BLaER1 treated with 17β-estradiol and CSF1 and Interleukin-3, amounts not matched to agents 10 nM and 100 nM (cell line): Measurements from ENCODE around the gene WDR41.

Source experiments
- H3K27ac ChIP-seq, 11 experiments: shearing (Covaris generic); formaldehyde crosslinking; 2 replicates each; pipeline ENCODE4 v1.8.1; 2022
- H3K27me3 ChIP-seq, 11 experiments: shearing (Covaris generic); formaldehyde crosslinking; 2 replicates each; pipeline ENCODE4 v1.8.1; 2022
- H3K36me3 ChIP-seq, 11 experiments: shearing (Covaris generic); formaldehyde crosslinking; 2 replicates each; pipeline ENCODE4 v1.8.1; 2022
- H3K4me1 ChIP-seq, 10 experiments: shearing (Covaris generic); formaldehyde crosslinking; 2 replicates each; pipeline ENCODE4 v1.8.1; 2022
- H3K4me2 ChIP-seq, 11 experiments: shearing (Covaris generic); formaldehyde crosslinking; 2 replicates each; pipeline ENCODE4 v1.8.1; 2022
- H3K4me3 ChIP-seq, 10 experiments: shearing (Covaris generic); formaldehyde crosslinking; 2 replicates each; pipeline ENCODE4 v1.8.1; 2022
- H3K9ac ChIP-seq, 11 experiments: shearing (Covaris generic); formaldehyde crosslinking; 2 replicates each; pipeline ENCODE4 v1.8.1; 2022
- H3K9me3 ChIP-seq, 11 experiments: shearing (Covaris generic); formaldehyde crosslinking; replicated peaks in 1 of 11; 2 replicates each; pipeline ENCODE4 v1.8.1; 2022
- H4K20me1 ChIP-seq, 11 experiments: shearing (Covaris generic); formaldehyde crosslinking; 2 replicates each; pipeline ENCODE4 v1.8.1; 2022
- Cebpa-rat ChIP-seq, 11 experiments: shearing (Covaris generic); IDR thresholded peaks; 2 replicates each; pipeline ENCODE4 v1.8.1; 2022

The WDR41 gene

DNA sequence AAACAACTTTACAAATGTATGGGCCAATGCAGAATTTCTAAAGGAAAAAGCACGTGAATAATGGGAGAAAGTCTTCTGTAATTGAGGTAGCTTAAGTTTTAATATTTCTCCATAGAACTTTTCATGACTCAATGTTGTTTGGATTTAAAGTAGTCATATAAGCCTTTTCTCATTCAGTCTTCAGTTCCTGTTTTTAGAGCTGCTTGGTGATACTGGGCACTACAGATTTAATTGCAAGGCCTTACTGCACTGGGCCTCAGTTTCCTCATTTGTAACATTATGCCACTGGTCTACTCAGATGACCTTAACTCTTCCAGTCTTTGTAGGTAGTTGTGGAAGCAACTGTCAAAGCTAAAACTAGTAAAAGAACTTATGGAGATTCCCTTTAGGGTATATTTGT, 60.4 kb downstream of the WDR41 start:
- H3K4me3 ChIP-seq: no peak overlapping the region
- H3K27me3 ChIP-seq: no peaks in the 10 kb centered on the region
- no peaks in the 10 kb centered on the region for H3K4me1 ChIP-seq
- H4K20me1 ChIP-seq: no peaks in the 10 kb centered on the region
- peaks cover 42 to 100% (median 64%) of the 10 kb centered on the region in 11 experiments for H3K36me3 ChIP-seq
- no peak overlapping the region for H3K9ac ChIP-seq
- TF ChIP-seq Cebpa-rat (IDR thresholded peaks at IDR 0.05): no peak
- H3K4me2 ChIP-seq: no peak overlapping the region
- no peaks in the 10 kb centered on the region for H3K9me3 ChIP-seq
- H3K27ac ChIP-seq: no peak overlapping the region

DNA sequence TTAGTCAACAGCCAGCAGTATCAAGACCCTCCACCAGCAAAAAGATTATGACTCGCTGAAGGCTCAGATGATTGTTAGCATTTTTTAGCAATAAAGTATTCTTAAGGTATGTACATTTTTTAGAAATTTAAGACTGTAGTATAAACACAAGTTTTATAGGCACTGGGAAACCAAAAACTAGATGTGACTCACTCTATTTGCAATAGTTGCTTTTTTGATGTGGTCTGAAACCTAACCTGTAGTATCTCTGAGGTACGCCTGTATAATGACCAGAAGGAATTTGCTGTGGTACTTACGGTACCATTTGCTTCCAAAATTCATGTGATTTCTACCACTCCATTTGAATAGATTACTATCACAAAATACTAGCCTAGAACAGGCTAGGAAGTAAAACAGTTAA, 60.8 kb downstream of the WDR41 start:
- H3K9ac ChIP-seq: no peak overlapping the region
- H3K27me3 ChIP-seq: no peaks in the 10 kb centered on the region
- no peak for TF ChIP-seq Cebpa-rat (IDR thresholded peaks at IDR 0.05)
- H4K20me1 ChIP-seq: no peaks in the 10 kb centered on the region
- no peak overlapping the region for H3K27ac ChIP-seq
- H3K4me2 ChIP-seq: no peak overlapping the region
- H3K36me3 ChIP-seq: peaks cover 46 to 100% (median 64%) of the 10 kb centered on the region in 11 experiments
- no peaks in the 10 kb centered on the region for H3K4me1 ChIP-seq
- no peaks in the 10 kb centered on the region for H3K9me3 ChIP-seq
- H3K4me3 ChIP-seq: no peak overlapping the region

DNA sequence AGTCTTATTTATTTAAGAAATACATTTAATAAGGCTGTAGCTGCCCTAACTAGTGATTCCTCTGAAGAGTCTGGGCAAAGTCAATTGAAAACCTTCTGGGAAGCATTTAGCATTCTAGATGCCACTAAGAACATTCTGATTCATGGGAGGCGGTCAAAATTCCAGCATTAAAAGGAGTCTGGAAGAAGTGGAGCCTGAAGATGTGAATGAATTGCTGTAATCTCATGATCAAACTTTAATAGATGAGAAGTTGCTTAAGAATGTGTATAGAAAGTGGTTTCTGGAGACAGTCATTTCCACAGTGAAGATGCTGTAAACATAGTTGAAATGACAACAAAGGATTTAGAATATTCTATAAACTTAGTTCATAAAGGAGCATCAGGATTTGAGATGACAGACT, 61.4 kb downstream of the WDR41 start:
- no peak overlapping the region for H3K4me3 ChIP-seq
- no peak overlapping the region for H3K27ac ChIP-seq
- TF ChIP-seq Cebpa-rat (IDR thresholded peaks at IDR 0.05): no peak
- H3K4me1 ChIP-seq: no peaks in the 10 kb centered on the region
- H4K20me1 ChIP-seq: no peaks in the 10 kb centered on the region
- no peak overlapping the region for H3K4me2 ChIP-seq
- H3K36me3 ChIP-seq: peaks cover 52 to 100% (median 64%) of the 10 kb centered on the region in 11 experiments
- no peaks in the 10 kb centered on the region for H3K27me3 ChIP-seq
- no peaks in the 10 kb centered on the region for H3K9me3 ChIP-seq
- H3K9ac ChIP-seq: no peak overlapping the region

DNA sequence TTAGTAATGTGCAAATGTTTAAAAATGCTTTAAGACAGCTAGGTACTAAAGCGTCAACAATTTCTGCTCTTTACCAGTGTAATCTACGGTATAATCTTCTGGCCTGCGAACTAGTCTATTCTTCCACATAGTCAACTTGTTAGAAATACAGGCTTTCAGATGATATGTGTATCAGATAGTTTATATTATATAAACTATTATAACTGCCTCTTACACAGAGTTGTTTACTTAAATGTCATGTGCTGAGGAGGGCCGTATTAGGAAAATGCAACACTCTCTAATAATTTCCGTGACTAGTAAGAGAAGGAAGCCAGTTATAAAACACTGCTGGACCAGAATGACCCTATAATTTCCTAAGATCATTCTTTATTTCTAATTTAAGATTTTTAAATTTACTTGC, 63.6 kb downstream of the WDR41 start:
- no peaks in the 10 kb centered on the region for H3K4me1 ChIP-seq
- no peaks in the 10 kb centered on the region for H4K20me1 ChIP-seq
- no peak overlapping the region for H3K9ac ChIP-seq
- H3K4me2 ChIP-seq: no peak overlapping the region
- no peak overlapping the region for H3K27ac ChIP-seq
- H3K4me3 ChIP-seq: no peak overlapping the region
- H3K9me3 ChIP-seq: 0 out of 22 replicates have a peak, but pooled peaks cover 0 to 1% (median 0%) of the 10 kb centered on the region in 11 experiments
- H3K36me3 ChIP-seq: peaks cover 42 to 99% (median 61%) of the 10 kb centered on the region in 11 experiments
- no peaks in the 10 kb centered on the region for H3K27me3 ChIP-seq
- TF ChIP-seq Cebpa-rat (IDR thresholded peaks at IDR 0.05): no peak

DNA sequence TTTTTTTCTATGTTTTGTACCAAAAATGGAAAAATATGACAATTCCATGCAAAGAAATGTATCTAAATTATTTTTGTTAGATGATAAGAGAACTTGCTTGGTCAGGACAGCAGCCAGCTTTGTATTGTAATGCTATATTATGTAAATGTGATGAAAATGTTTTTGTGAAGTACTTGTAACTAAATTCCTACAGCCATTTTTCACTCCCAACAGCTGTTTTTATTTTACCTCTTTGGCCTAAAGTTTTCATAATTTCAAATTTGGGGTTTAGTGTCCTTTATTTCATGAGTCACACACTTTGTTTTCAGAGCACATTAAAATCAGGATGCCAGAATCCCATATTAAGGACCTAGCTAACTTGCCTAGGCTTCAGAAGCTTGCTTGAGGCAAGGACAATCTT, 64.1 kb downstream of the WDR41 start:
- Histone ChIP-seq H3K4me3 (no peak overlapping the region), H3K36me3 (peaks cover 40 to 99% (median 59%) of the 10 kb centered on the region in 11 experiments), H3K4me2 (no peak overlapping the region), H3K27ac (no peak overlapping the region), H4K20me1 (no peaks in the 10 kb centered on the region), H3K27me3 (no peaks in the 10 kb centered on the region), H3K4me1 (no peaks in the 10 kb centered on the region), H3K9ac (no peak overlapping the region), H3K9me3 (peaks cover 0 to 7% (median 2%) of the 10 kb centered on the region in 11 experiments; a peak in 3 of 22 replicates)
- no peak for TF ChIP-seq Cebpa-rat (IDR thresholded peaks at IDR 0.05)

DNA sequence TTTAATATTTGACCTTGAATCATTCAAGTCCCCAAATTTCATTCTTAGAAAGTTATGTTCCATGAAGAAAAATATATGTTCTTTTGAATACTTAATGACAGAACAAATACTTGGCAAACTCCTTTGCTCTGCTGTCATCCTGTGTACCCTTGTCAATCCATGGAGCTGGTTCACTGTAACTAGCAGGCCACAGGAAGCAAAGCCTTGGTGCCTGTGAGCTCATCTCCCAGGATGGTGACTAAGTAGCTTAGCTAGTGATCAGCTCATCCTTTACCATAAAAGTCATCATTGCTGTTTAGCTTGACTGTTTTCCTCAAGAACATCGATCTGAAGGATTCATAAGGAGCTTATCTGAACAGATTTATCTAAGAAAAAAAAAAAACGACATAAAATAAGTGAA, 65.4 kb downstream of the WDR41 start:
- TF ChIP-seq Cebpa-rat (IDR thresholded peaks at IDR 0.05): no peak
- Histone ChIP-seq H4K20me1 (no peaks in the 10 kb centered on the region), H3K9me3 (peaks cover 0 to 10% (median 4%) of the 10 kb centered on the region in 11 experiments; a peak in 3 of 22 replicates), H3K9ac (no peak overlapping the region), H3K4me1 (no peaks in the 10 kb centered on the region), H3K27ac (no peak overlapping the region), H3K36me3 (peaks cover 27 to 87% (median 46%) of the 10 kb centered on the region in 11 experiments; a peak in 21 of 22 replicates), H3K4me2 (no peak overlapping the region), H3K27me3 (no peaks in the 10 kb centered on the region), H3K4me3 (no peak overlapping the region)

DNA sequence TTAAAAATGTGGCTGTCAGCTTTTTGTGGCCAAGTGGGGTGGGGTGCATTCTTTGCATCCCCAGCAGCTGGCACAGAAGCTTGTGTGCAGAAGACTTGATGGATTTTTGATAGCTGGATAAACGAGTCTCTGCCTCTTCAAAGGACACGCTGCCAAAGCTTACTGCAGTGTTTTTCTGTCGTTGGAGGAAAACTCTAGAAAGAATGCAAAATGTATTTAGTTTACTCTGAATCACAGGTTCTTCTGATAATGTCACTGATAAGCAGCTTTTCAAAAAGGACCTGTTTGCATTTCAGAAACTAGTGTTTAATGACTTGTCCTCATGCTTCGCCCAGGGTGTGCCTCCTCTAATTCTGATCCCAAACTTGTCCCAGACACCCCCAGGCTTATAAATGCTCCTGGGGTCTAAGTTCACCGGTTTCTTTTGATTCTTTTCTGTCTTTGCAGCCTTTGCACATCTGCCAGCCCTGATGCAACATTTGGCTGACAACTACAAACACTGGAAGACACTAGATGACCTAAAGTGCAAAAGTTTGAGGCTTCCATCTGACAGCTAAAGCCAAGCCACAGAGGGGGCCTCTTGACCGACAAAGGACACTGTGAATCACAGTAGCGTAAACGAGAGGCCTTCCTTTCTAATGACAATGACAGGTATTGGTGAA, 66.0 kb downstream of the WDR41 start:
- Histone ChIP-seq H3K4me2 (no peak overlapping the region), H3K36me3 (peaks cover 21 to 82% (median 41%) of the 10 kb centered on the region in 11 experiments; a peak in 21 of 22 replicates), H3K4me1 (no peaks in the 10 kb centered on the region), H3K9ac (no peak overlapping the region), H3K4me3 (no peak overlapping the region), H3K9me3 (peaks cover 0 to 10% (median 4%) of the 10 kb centered on the region in 11 experiments; a peak in 3 of 22 replicates), H4K20me1 (no peaks in the 10 kb centered on the region), H3K27me3 (no peaks in the 10 kb centered on the region), H3K27ac (no peak overlapping the region)
- TF ChIP-seq Cebpa-rat (IDR thresholded peaks at IDR 0.05): no peak

DNA sequence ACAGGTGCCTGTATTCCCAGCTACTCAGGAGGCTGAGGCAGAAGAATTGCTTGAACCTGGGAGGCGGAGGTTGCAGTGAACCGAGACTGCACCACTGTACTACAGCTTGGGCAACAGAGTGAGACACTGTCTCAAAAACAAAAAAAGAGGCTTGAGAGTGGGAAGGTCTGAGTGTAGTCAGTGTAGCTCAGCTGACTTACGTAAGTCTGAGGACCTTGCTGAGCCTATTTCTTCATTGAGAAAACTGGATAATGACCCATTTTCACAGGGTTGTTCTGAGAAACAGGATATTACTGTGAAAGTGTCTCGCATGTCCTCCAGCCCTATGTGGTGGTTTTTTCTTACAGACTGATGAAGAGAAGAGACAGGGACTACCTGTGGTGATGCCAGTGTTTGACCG, 66.7 kb downstream of the WDR41 start:
- no peak overlapping the region for H3K4me2 ChIP-seq
- H4K20me1 ChIP-seq: no peaks in the 10 kb centered on the region
- no peak overlapping the region for H3K9ac ChIP-seq
- no peak for TF ChIP-seq Cebpa-rat (IDR thresholded peaks at IDR 0.05)
- H3K4me1 ChIP-seq: no peaks in the 10 kb centered on the region
- H3K27me3 ChIP-seq: no peaks in the 10 kb centered on the region
- H3K9me3 ChIP-seq: peaks cover 0 to 10% (median 4%) of the 10 kb centered on the region in 11 experiments; a peak in 3 of 22 replicates
- H3K27ac ChIP-seq: no peak overlapping the region
- peaks cover 14 to 75% (median 34%) of the 10 kb centered on the region in 11 experiments; a peak in 20 of 22 replicates for H3K36me3 ChIP-seq
- no peak overlapping the region for H3K4me3 ChIP-seq

DNA sequence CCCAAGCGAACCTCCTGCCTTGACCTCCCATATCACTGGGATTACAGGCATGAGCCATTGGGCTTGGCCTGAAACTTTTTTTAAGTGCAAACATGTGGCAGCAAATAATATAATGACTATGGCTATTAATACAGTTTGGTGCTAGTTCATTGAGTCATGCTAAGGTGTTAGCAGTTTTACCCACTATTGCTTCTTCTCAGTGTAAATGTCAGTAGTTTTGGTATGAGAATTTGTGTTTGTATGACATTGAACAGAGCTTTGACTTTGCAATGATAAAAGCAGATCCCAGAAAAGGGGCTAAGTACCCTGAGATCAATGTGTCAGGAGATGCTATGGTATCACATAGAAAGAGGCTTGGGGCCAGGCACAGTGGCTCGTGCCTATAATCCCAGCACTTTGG, 67.2 kb downstream of the WDR41 start:
- Histone ChIP-seq H3K27me3 (no peaks in the 10 kb centered on the region), H3K9ac (no peak overlapping the region), H3K9me3 (peaks cover 0 to 10% (median 4%) of the 10 kb centered on the region in 11 experiments; a peak in 3 of 22 replicates), H3K4me1 (no peaks in the 10 kb centered on the region), H3K36me3 (peaks cover 9 to 70% (median 29%) of the 10 kb centered on the region in 11 experiments; a peak in 18 of 22 replicates), H3K27ac (no peak overlapping the region), H3K4me2 (no peak overlapping the region), H4K20me1 (no peaks in the 10 kb centered on the region), H3K4me3 (no peak overlapping the region)
- TF ChIP-seq Cebpa-rat (IDR thresholded peaks at IDR 0.05): no peak
